ENCODE results near the gene SPOPL. TPM values are rescaled to one million over a fixed set of nuclear protein-coding genes. Genes with fewer than 3 reads are reported as not detected.

SPOPL gene
- polyA plus RNA-seq, 2 of the 4 experiments (the other 2 are of a cell fraction) = 7.2 to 16.9 TPM

DNA sequence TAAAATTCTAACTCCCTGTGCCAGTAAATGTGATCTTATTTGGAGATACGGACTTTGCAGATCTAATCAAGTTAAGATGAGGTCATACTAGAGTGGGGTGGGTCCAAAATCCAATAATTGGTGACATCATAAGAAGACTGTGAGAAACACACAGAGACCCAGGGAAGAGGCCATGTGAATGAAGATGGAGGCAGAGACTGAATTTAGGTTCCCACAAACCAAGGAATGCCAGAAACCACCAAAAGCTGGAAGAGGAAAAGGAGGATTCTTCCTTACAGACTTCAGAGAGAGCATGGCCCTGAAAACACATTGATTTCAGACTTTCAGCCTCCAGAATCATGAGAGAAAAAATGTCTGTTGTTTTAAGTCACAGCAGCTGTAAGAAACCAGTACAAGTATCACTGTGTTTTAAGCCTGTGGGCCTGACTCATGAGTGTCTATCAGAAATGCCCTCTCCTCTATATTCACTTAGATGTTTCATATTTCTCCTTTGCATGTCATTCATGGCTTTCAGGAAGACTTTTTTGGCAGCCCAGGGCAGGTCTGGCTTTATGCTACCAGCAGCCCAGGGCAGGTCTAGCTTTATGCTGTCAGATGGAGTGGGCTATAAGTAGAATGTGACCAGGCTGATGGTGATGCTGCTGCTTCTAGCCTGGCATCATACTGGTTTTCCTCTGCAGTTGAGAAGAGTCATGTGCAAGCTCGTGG is 100.0 kb downstream of the SPOPL start:
- ChIA-PET CTCF (interaction anchor here (1.0 kb wide), 1 partner anchor 9 kb away, joined by 3 read pairs; no protein-coding TSS in a partner anchor), POLR2A (no interaction called here)
- FAIRE-seq = no peak
- ATAC-seq = no peak; a peak in 1 of 6 replicates
- H3K27ac ChIP-seq = no peak overlapping the region
- no peaks in the 10 kb centered on the region for H3K4me1 ChIP-seq
- H3K4me3 ChIP-seq = no peak overlapping the region
- no peak for TF ChIP-seq TP53 (CRISPR knock-in tag; IDR thresholded peaks at IDR 0.05)
- TF ChIP-seq CBX2 (IDR thresholded peaks at IDR 0.05; ENCODE audit: borderline replicate concordance, low read depth) = no peak
- no peak for DNase-seq (ENCODE audit: low read depth in 1 of 2, low spot score in 1 of 2)
- H3K9me3 ChIP-seq = no peaks in the 10 kb centered on the region
- no peak overlapping the region for H3K4me2 ChIP-seq
- 94% methylated on average over 2 of the region's 2 CpGs for WGBS (ENCODE audit: missing lambda C conversion rate)

DNA sequence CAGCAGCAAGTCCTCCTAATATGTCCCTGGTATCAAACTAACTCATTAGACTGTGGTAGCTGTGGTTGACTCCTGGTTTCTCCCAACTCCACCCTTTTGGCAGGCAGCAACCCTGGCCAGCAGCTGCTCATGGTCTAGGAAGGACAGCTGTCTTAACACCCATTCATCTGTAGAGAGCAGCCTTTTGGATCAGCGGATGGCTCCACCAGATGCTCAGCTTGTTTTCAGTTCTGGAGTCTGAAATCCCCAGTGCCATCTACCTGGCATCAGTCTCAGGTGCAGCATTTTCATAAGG is 100.5 kb downstream of the SPOPL start:
- CTCF ChIA-PET = interaction anchor here (1.0 kb wide), 1 partner anchor 10 kb away, joined by 3 read pairs; no protein-coding TSS in a partner anchor
- H3K4me3 ChIP-seq = no peak overlapping the region
- no peak overlapping the region for H3K4me2 ChIP-seq
- WGBS (ENCODE audit: missing lambda C conversion rate) = 89% methylated on average over 1 of the region's 1 CpG
- ATAC-seq (no peak; a peak in 1 of 6 replicates), FAIRE-seq (no peak), DNase-seq (ENCODE audit: low read depth in 1 of 2, low spot score in 1 of 2) (no peak)
- H3K9me3 ChIP-seq = no peaks in the 10 kb centered on the region
- POLR2A ChIA-PET = no interaction called here
- no peaks in the 10 kb centered on the region for H3K4me1 ChIP-seq
- H3K27ac ChIP-seq = no peak overlapping the region
- no peak for TF ChIP-seq ZFP36 (IDR thresholded peaks at IDR 0.05; ENCODE audit: borderline replicate concordance, partially characterized antibody)
- no peak for TF ChIP-seq RFX5 (IDR thresholded peaks at IDR 0.05)
- no peak for TF ChIP-seq FOSL2 (IDR thresholded peaks at IDR 0.05)
- TF ChIP-seq FOSL2 (CRISPR knock-in tag; IDR thresholded peaks at IDR 0.05) = no peak
- TF ChIP-seq BHLHE40 (IDR thresholded peaks at IDR 0.05; ENCODE audit: low read depth, low read length) = no peak
- TF ChIP-seq PBX3 (IDR thresholded peaks at IDR 0.05) = no peak
- TF ChIP-seq TP53 (CRISPR knock-in tag; IDR thresholded peaks at IDR 0.05) = no peak
- no peak for TF ChIP-seq KDM1A (IDR thresholded peaks at IDR 0.05; ENCODE audit: low read depth)
- no peak for TF ChIP-seq ZSCAN20 (CRISPR knock-in tag; IDR thresholded peaks at IDR 0.05)
- TF ChIP-seq MYC (IDR thresholded peaks at IDR 0.05; ENCODE audit: borderline replicate concordance, low read length) = no peak
- no peak for TF ChIP-seq BCL3 (IDR thresholded peaks at IDR 0.05)

- no peak for ATAC-seq
- Histone ChIP-seq H3K4me1 (no peaks in the 10 kb centered on the region), H3K27ac (no peak overlapping the region), H3K9me3 (no peaks in the 10 kb centered on the region), H3K4me2 (no peak overlapping the region), H3K4me3 (no peak overlapping the region)
- FAIRE-seq = no peak
- CTCF ChIA-PET = no interaction called here
- TF ChIP-seq CHD4 (IDR thresholded peaks at IDR 0.05; ENCODE audit: borderline replicate concordance) (no peak), ZSCAN20 (CRISPR knock-in tag; IDR thresholded peaks at IDR 0.05) (no peak)
- WGBS (ENCODE audit: missing lambda C conversion rate) = 94% methylated on average over 2 of the region's 2 CpGs
- POLR2A ChIA-PET = no interaction called here
- DNase-seq (ENCODE audit: low read depth in 1 of 2, low spot score in 1 of 2) = no peak
Observed at GRCh38 chr2:138607746-138608145, 106.2 kb downstream of the SPOPL start.

GRCh38 chr2:138609446-138609845 is 107.9 kb downstream of the SPOPL start:
- 54% methylated on average over 4 of the region's 4 CpGs for WGBS (ENCODE audit: missing lambda C conversion rate)
- no peak for ATAC-seq
- ChIA-PET POLR2A (no interaction called here), CTCF (no interaction called here)
- H3K4me2 ChIP-seq = no peak overlapping the region
- no peaks in the 10 kb centered on the region for H3K4me1 ChIP-seq
- no peak overlapping the region for H3K4me3 ChIP-seq
- no peak overlapping the region for H3K27ac ChIP-seq
- H3K9me3 ChIP-seq = no peaks in the 10 kb centered on the region
- DNase-seq (ENCODE audit: low read depth in 1 of 2, low spot score in 1 of 2) = no peak
- no peak for TF ChIP-seq NPAS2 (CRISPR knock-in tag; IDR thresholded peaks at IDR 0.05; ENCODE audit: borderline replicate concordance)
- TF ChIP-seq ZC3H11A (IDR thresholded peaks at IDR 0.05) = no peak
- no peak for TF ChIP-seq HOXB5 (CRISPR knock-in tag; IDR thresholded peaks at IDR 0.05)
- TF ChIP-seq HOXA7 (CRISPR knock-in tag; IDR thresholded peaks at IDR 0.05) = no peak
- TF ChIP-seq KDM1A (IDR thresholded peaks at IDR 0.05; ENCODE audit: low read depth) = no peak
- no peak for TF ChIP-seq JUN (IDR thresholded peaks at IDR 0.05)
- no peak for TF ChIP-seq NFE2L2 (conservative IDR thresholded peaks at IDR 0.05; ENCODE audit: low read length)
- TF ChIP-seq PBX3 (IDR thresholded peaks at IDR 0.05) = no peak
- no peak for TF ChIP-seq HES2 (IDR thresholded peaks at IDR 0.05)
- TF ChIP-seq PHF8 (IDR thresholded peaks at IDR 0.05; ENCODE audit: borderline replicate concordance, low read depth) = no peak
- no peak for TF ChIP-seq ZSCAN20 (CRISPR knock-in tag; IDR thresholded peaks at IDR 0.05)
- TF ChIP-seq, protein P1, sequence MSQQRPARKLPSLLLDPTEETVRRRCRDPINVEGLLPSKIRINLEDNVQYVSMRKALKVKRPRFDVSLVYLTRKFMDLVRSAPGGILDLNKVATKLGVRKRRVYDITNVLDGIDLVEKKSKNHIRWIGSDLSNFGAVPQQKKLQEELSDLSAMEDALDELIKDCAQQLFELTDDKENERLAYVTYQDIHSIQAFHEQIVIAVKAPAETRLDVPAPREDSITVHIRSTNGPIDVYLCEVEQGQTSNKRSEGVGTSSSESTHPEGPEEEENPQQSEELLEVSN (IDR thresholded peaks at IDR 0.05; ENCODE audit: borderline replicate concordance, low read depth) = no peak
- no peak for FAIRE-seq
